HEK293 (cell line): ENCODE results near the gene ENAH.

Experiments
- OVOL3 ChIP-seq: fragments of 450-650 bp; formaldehyde crosslinking; IDR thresholded peaks from 2 replicates; pipeline ENCODE4 v1.5.1; 2016; ENCODE audit warnings: missing biosample characterization, missing genetic modification characterization
- ZNF510 ChIP-seq: fragments of 450-650 bp; formaldehyde crosslinking; IDR thresholded peaks from 2 replicates; pipeline ENCODE4 v1.5.1; 2018; ENCODE audit warnings: mild to moderate bottlenecking, missing genetic modification characterization, missing biosample characterization; ENCODE audit not compliant: insufficient replicate concordance
- TF ChIP-seq, protein P1 (sequence below): fragments of 450-650 bp; formaldehyde crosslinking; conservative IDR thresholded peaks from 2 replicates; pipeline ENCODE4 v1.5.1; 2016; ENCODE audit warnings: low read depth, missing biosample characterization, missing genetic modification characterization
- TF ChIP-seq, protein P2 (sequence below): fragments of 450-650 bp; formaldehyde crosslinking; IDR thresholded peaks from 2 replicates; pipeline ENCODE4 v1.5.1; 2016; ENCODE audit warnings: missing biosample characterization, missing genetic modification characterization
- TF ChIP-seq, protein P3 (sequence below): fragments of 450-650 bp; formaldehyde crosslinking; IDR thresholded peaks from 2 replicates; pipeline ENCODE4 v1.5.1; 2016; ENCODE audit warnings: missing biosample characterization, missing genetic modification characterization, low read depth
- TF ChIP-seq, protein P4 (sequence below): fragments of 450-650 bp; formaldehyde crosslinking; IDR thresholded peaks from 2 replicates; pipeline ENCODE4 v1.5.1; 2016; ENCODE audit warnings: missing biosample characterization, missing genetic modification characterization, borderline replicate concordance

DNA sequence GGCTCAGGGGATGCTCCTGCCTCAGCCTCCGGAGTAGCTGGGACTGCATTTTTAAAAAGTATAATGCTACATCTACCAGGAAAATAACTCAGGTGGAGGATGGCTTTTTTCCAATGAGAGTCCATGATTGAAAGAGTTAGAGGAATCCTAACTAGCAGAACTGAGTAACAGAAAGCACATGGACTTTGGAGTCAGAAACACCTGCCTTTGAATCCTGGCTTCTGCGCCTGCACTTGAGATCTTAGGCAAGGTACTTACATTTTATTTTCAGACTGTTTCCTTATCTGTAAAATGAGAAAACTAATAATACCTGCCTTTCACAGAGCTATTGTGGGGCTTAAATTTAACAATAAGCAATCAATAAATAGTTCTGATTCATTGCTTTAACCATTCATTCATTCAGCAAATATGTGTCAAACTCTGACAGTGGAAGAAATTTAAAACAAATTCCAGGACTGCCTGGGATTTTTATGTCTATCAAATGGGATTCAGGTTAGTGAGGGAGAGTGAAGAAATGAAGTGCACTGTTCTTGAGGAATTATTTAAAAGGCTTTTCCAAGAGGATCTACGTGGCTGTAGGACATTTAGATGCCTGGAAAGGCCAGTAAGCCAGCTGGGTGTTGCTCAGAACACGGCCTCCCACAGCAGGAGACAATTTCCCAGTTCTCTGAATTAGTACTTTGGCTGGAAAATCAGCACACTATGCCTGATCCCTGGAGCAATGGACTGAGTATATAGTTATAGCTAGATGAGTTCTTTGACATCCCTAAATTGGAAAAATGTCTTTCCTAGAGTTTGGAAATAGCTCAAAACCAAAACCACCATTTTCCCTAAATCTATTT is 212.3 kb downstream of the ENAH start:
- TF ChIP-seq ZNF510 (tag by site-specific recombination) (no peak), OVOL3 (tag by site-specific recombination) (no peak)
- TF ChIP-seq, protein P1, sequence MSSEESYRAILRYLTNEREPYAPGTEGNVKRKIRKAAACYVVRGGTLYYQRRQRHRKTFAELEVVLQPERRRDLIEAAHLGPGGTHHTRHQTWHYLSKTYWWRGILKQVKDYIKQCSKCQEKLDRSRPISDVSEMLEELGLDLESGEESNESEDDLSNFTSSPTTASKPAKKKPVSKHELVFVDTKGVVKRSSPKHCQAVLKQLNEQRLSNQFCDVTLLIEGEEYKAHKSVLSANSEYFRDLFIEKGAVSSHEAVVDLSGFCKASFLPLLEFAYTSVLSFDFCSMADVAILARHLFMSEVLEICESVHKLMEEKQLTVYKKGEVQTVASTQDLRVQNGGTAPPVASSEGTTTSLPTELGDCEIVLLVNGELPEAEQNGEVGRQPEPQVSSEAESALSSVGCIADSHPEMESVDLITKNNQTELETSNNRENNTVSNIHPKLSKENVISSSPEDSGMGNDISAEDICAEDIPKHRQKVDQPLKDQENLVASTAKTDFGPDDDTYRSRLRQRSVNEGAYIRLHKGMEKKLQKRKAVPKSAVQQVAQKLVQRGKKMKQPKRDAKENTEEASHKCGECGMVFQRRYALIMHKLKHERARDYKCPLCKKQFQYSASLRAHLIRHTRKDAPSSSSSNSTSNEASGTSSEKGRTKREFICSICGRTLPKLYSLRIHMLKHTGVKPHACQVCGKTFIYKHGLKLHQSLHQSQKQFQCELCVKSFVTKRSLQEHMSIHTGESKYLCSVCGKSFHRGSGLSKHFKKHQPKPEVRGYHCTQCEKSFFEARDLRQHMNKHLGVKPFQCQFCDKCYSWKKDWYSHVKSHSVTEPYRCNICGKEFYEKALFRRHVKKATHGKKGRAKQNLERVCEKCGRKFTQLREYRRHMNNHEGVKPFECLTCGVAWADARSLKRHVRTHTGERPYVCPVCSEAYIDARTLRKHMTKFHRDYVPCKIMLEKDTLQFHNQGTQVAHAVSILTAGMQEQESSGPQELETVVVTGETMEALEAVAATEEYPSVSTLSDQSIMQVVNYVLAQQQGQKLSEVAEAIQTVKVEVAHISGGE (tag by site-specific recombination): no peak
- TF ChIP-seq, protein P2, sequence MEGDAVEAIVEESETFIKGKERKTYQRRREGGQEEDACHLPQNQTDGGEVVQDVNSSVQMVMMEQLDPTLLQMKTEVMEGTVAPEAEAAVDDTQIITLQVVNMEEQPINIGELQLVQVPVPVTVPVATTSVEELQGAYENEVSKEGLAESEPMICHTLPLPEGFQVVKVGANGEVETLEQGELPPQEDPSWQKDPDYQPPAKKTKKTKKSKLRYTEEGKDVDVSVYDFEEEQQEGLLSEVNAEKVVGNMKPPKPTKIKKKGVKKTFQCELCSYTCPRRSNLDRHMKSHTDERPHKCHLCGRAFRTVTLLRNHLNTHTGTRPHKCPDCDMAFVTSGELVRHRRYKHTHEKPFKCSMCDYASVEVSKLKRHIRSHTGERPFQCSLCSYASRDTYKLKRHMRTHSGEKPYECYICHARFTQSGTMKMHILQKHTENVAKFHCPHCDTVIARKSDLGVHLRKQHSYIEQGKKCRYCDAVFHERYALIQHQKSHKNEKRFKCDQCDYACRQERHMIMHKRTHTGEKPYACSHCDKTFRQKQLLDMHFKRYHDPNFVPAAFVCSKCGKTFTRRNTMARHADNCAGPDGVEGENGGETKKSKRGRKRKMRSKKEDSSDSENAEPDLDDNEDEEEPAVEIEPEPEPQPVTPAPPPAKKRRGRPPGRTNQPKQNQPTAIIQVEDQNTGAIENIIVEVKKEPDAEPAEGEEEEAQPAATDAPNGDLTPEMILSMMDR: no peak
- TF ChIP-seq, protein P3, sequence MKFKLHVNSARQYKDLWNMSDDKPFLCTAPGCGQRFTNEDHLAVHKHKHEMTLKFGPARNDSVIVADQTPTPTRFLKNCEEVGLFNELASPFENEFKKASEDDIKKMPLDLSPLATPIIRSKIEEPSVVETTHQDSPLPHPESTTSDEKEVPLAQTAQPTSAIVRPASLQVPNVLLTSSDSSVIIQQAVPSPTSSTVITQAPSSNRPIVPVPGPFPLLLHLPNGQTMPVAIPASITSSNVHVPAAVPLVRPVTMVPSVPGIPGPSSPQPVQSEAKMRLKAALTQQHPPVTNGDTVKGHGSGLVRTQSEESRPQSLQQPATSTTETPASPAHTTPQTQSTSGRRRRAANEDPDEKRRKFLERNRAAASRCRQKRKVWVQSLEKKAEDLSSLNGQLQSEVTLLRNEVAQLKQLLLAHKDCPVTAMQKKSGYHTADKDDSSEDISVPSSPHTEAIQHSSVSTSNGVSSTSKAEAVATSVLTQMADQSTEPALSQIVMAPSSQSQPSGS (tag by site-specific recombination): no peak
- TF ChIP-seq, protein P4, sequence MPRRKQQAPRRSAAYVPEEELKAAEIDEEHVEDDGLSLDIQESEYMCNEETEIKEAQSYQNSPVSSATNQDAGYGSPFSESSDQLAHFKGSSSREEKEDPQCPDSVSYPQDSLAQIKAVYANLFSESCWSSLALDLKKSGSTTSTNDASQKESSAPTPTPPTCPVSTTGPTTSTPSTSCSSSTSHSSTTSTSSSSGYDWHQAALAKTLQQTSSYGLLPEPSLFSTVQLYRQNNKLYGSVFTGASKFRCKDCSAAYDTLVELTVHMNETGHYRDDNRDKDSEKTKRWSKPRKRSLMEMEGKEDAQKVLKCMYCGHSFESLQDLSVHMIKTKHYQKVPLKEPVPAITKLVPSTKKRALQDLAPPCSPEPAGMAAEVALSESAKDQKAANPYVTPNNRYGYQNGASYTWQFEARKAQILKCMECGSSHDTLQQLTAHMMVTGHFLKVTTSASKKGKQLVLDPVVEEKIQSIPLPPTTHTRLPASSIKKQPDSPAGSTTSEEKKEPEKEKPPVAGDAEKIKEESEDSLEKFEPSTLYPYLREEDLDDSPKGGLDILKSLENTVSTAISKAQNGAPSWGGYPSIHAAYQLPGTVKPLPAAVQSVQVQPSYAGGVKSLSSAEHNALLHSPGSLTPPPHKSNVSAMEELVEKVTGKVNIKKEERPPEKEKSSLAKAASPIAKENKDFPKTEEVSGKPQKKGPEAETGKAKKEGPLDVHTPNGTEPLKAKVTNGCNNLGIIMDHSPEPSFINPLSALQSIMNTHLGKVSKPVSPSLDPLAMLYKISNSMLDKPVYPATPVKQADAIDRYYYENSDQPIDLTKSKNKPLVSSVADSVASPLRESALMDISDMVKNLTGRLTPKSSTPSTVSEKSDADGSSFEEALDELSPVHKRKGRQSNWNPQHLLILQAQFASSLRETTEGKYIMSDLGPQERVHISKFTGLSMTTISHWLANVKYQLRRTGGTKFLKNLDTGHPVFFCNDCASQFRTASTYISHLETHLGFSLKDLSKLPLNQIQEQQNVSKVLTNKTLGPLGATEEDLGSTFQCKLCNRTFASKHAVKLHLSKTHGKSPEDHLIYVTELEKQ (tag by site-specific recombination): no peak
